Renal pelvis (tissue), 4 donors: ENCODE results near the gene TMEM214. TPM values are rescaled to one million over a fixed set of nuclear protein-coding genes. Genes with fewer than 3 reads are reported as not detected.
"Not testable (repeated sequence)": the region's sequence is repeated elsewhere in the genome, so short reads cannot be mapped to it uniquely, and the experiment has no call there.

Experiments
- DNase-seq: peaks from one replicate; pipeline ENCODE4 v3.0.0-alpha.2; 2013
- polyA plus RNA-seq, 3 donors: library from polyadenylated mRNA; unstranded; fragments of 120-200 nt; gene quantifications; one replicate each; pipeline ENCODE4 v1.2.1, GENCODE V29; 2013; ENCODE audit not compliant: insufficient read length in 3 of 3

TMEM214 gene
- polyA plus RNA-seq, 3 donors, result 62.3 to 68.9 (median 66.7) TPM

DNA sequence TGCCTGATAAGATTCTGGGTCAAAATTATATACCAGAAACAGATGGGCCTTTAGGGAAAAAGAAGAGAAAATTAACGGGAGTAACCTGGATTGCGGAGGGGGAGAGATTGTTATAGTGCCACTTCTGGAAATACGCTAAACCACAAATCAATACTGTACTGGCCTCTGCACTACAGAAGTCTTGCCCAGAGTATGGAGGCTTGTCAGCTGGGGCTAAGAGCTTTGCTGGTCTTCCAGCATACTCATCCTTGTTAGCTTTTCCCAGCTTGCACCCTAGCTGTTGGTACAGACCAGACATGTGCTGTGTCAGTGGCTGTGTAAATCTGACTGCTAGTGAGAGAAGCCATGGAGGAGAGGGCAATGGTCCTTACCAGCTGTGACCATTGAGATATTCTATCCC lies 27.6 kb downstream of the TMEM214 start:
- no peak for DNase-seq

DNA sequence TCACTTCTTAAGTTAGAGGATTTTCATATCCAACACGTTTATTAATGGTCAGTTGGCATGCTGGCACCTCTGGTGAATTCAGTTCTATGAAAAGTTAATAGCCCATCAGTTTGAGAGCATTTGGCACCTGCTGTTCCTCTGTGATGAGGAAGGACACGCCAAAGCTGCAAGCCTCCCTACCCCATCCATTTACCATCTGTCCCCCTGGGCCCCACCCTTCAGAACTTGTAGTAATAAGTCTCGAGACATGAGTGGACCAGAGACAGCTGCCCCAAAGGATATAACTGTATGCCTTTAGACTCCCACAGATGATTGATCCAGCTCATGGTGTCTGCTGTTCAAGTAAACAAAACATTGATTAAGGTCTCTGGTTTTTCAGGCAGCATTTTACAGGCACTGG lies 32.4 kb downstream of the TMEM214 start:
- DNase-seq, result no peak

- DNase-seq, result no peak
These were observed 34.6 kb downstream of the TMEM214 start for GRCh38 chr2:27067385-27067784.

- no peak for DNase-seq
These were observed 36.7 kb downstream of the TMEM214 start for GRCh38 chr2:27069436-27069835.

- no peak for DNase-seq
These were observed 37.3 kb downstream of the TMEM214 start for GRCh38 chr2:27069961-27070618.

DNA sequence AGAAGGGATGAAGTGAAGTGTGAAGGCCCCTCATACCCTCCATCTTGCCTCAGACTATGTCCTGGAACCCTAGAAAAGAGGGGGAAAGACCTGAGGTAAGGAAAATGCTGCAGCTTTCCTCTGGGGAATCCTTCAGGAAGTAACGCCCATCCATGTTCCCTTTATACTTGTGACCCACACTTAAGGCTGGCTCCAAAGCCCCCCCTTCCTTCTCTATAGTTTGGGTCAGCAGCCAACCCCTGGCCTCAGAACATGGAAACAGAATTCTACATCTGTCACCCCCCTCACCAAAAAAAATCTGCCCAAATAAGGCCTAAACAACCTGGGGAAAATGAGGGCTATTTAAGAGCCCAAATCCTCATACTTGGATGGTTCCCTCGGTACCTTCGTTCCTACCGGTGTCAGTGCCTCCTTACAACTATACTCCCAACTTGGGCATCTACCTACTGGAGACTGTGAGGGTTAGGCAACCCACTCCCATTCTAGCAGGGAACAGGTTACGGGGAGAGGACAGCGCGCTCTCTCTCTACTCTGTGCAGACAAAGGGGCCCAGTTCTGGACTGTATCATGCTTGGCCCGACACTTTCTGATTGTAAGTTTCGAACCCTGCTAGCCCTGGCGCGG lies 38.0 kb downstream of the TMEM214 start:
- DNase-seq, result no peak

- peak; percentile 95 for DNase-seq
These were observed 38.7 kb downstream of the TMEM214 start, which contains the start of gene OST4 for GRCh38 chr2:27071277-27071989. TSS of gene OST4 (minus strand) at chr2:27071654.

DNA sequence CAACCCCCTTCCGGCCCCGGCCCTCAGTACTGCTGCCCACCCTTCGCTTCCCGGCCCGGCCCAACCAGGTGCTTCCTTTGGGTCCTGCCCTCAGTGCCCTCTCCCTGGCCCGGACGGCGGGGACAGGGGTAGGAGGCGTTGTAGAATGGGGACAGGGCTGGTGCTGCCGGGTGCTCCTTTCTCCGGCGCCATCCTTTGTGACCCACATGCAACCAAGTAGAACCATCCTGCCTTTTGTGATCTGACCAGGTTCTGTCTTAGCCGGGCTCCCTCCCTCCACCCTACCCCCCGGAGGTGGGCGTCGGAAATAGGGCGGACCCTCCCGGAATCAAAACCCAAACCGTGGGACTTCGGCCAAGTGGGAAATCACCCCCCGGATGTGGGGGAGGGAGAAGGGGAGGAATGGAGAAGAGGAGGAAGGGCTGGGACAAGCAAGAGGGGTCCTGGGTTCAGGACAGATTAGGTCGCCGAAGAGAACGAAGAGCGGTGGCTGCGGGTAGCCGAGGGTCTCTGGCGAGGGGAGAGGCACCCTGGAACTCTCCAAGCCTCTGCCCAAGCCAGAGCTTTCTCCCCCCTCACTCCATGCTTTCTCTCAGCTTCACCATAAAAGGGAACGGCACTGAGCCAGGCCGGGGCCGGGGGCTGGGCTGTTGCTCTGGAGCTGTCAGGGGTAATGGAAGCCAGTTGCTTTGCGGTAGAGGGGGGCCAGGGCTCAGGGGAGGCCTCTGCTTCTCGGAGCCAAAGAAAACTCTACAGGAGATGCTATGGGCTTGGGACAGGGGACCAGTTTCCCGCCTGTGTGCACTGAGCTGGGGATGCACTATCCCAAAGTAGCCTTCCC lies 39.4 kb downstream of the TMEM214 start:
- peak; percentile 91 for DNase-seq

DNA sequence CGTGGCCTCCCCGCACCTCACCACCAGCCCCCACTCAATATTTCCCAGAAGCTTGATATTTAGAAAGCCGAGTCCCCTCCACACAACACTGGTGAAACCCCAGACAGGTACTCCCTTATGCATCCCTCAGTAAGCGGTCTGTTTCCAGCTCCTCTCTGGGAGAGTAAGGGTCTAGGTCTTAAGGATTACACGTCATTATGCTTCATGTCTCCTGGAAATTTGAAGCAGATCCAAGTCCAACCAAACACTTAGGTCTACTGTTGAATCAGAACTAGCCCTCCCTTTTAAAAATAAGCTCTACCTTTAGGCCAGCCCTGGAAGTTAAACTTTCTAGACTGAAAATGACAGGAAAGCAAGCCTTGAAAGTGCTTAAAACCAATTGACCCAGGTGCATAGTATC lies 40.2 kb downstream of the TMEM214 start:
- DNase-seq, result no peak

- DNase-seq, result no peak
These were observed 41.0 kb downstream of the TMEM214 start for GRCh38 chr2:27073782-27074181.

DNA sequence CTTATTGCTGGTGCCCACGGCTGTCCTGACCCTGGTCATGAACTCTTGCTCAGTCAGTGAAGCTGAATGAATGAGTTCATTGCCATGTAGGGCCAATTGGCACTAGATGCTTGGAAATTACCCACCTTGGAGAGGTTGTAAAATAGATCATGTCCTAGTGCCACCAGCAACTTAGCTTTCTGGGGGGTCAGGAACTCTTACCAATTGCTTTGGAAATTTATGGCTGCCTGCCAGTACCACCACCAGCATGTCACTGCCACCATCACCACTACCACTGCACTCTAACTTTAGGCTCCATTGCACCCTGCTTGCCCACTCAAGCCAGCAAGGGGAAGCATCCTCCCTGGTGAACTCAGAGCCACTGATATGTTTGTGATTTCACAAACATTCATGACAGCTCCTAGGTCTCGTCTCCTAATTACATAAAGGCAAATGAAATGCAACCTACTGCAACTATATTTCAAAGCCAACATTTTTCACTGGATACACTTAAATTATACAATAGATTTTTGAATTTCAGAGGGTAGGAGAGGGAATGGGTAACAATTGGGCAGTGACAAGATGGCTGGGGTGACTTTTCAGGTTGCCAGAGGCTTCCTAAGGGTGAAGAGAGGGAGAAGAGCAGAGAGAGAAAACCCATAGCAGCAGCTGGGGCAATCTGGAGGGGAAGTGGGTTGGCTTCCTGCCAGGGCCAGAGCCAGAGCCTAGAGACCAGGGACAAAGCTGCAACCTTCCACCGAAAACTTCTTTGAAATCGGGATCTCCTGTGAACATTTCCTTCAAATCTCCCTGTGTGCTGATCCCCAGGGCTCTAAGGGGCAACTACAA lies 42.2 kb downstream of the TMEM214 start:
- DNase-seq, result no peak

- not testable (repeated sequence) for DNase-seq
These were observed 42.8 kb downstream of the TMEM214 start for GRCh38 chr2:27075566-27075871.

DNA sequence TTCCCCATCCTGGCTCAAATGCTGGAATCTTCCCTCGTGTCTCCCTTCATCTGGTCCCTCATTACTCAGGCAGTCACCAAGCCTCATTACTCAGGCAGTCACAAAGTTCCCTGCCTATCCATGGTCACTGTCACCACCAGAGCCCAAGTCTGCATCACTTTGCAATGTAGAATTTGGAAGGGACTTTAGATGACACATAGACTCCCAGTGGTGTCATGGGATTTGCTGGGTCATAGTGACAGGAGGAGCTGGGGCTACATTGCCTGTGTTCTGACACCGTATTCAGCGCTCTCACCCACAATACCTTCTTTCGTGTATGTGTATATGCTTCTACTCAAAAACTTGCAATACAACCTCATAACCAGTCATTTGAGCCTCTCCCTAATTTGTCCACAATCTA lies 43.6 kb downstream of the TMEM214 start:
- no peak for DNase-seq

- no peak for DNase-seq
These were observed 44.5 kb downstream of the TMEM214 start for GRCh38 chr2:27077231-27077630.

DNA sequence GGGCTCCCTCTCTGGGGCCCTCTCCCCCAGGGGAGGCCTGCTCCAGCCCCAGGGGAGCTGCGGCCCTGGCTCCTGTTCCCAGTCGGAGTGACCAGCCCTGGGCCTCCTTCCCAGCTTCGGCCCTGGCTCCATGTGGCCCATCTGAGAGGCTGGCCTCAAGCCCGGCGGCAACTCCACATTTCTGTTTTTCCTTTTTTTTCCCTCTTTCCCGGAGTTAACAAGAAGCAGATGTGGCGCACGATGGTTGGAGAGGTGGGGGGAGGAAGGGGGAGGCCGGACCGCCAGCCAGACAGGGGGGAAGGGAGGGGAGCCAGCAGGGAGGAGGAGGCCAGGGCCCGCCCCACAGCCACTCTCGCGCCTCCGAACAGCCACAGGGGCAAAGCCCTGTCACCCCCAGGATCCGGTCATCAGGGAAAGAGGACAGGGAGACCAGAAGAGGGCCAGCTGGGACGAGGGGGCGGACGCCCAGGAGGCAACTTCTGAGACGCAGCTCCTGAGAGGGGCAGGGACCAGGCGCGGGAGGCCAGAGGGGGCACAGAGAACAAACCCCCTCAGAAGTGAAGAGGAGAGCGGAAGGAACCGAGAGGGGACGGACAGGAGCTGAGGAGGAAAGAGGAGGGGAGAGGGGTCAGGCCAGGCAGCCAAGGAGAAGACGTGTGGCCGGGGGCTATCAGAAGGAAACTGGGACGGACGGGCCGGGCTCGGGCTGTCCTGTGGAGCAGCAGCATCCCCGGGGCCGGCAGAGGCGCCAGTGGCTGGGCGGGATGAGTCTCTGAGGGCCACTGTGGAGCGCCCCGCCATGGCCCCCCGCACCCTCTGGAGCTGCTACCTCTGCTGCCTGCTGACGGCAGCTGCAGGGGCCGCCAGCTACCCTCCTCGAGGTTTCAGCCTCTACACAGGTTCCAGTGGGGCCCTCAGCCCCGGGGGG lies 45.8 kb downstream of the TMEM214 start, which contains the start of gene EMILIN1:
Gene EMILIN1, plus strand, starts transcription at position 349 of the 928 bp plus-strand sequence. Its CDS starts 451 bp downstream, at position 800.
- peak; percentile 89 for DNase-seq

- no peak for DNase-seq
These were observed 46.7 kb downstream of the TMEM214 start for GRCh38 chr2:27079233-27080139.

GRCh38 chr2:27080140-27080469 lies 47.3 kb downstream of the TMEM214 start:
- DNase-seq, result no peak

GRCh38 chr2:27080603-27080936 lies 47.8 kb downstream of the TMEM214 start:
- DNase-seq, result no peak
